Smooth muscle cell (in vitro differentiated cells): Measurements from ENCODE around the gene CA4. TPM values are rescaled to one million over a fixed set of nuclear protein-coding genes. Genes with fewer than 3 reads are reported as not detected.
"Not testable (repeated sequence)": the region's sequence is repeated elsewhere in the genome, so short reads cannot be mapped to it uniquely, and the experiment has no call there.

Source experiments
- DNase-seq: peaks from one replicate; lab custom pipeline; 2025; ENCODE audit not compliant: unreplicated experiment; lab: John Stamatoyannopoulos, UW
- H2AFZ ChIP-seq: fragments of 200-600 bp; sonication (generic); 2 replicates; pipeline ENCODE4 v1.6.0; 2016; ENCODE audit warnings: antibody characterized with exemption, low read depth, mild to moderate bottlenecking
- H3F3A ChIP-seq: fragments of 200-600 bp; sonication (generic); 2 replicates; pipeline ENCODE4 v1.6.0; 2017; ENCODE audit warnings: antibody characterized with exemption, low read depth
- H3K27ac ChIP-seq: fragments of 200-600 bp; sonication (generic); 2 replicates; pipeline ENCODE4 v1.5.1; 2016; ENCODE audit warnings: low read depth, mild to moderate bottlenecking
- H3K27me3 ChIP-seq: fragments of 200-600 bp; sonication (generic); 2 replicates; pipeline ENCODE4 v1.6.1; 2016; ENCODE audit warnings: low read depth, mild to moderate bottlenecking
- H3K36me3 ChIP-seq: fragments of 200-600 bp; sonication (generic); 2 replicates; pipeline ENCODE4 v1.5.1; 2016; ENCODE audit warnings: low read depth
- H3K4me1 ChIP-seq: fragments of 200-600 bp; sonication (generic); 2 replicates; pipeline ENCODE4 v1.5.1; 2016; ENCODE audit warnings: low read depth
- H3K4me2 ChIP-seq: fragments of 200-600 bp; sonication (generic); 2 replicates; pipeline ENCODE4 v1.6.0; 2016; ENCODE audit warnings: mild to moderate bottlenecking
- H3K4me3 ChIP-seq: fragments of 200-600 bp; sonication (generic); 2 replicates; pipeline ENCODE4 v1.5.1; 2016; ENCODE audit warnings: mild to moderate bottlenecking
- H3K79me2 ChIP-seq: fragments of 200-600 bp; sonication (generic); 2 replicates; pipeline ENCODE4 v1.6.0; 2016; ENCODE audit warnings: low read depth, mild to moderate bottlenecking
- H3K9ac ChIP-seq: fragments of 200-600 bp; sonication (generic); 2 replicates; pipeline ENCODE4 v1.6.0; 2016; ENCODE audit warnings: low read depth
- H3K9me3 ChIP-seq: fragments of 200-600 bp; sonication (generic); replicated peaks from 2 replicates; pipeline ENCODE4 v1.5.1; 2016; ENCODE audit warnings: low read depth
- H4K20me1 ChIP-seq: fragments of 200-600 bp; sonication (generic); 2 replicates; pipeline ENCODE4 v1.6.0; 2016; ENCODE audit warnings: low read depth
- WGBS: methylation state at CpG from one replicate; pipeline ENCODE4 v1.1.7; 2016; ENCODE audit warnings: low lambda C conversion rate; 5-methylcytosine and 5-hydroxymethylcytosine counted together
- polyA plus RNA-seq: library from polyadenylated mRNA; unstranded; fragments of >200 nt; fragmentation: Nextera tagmentation; extraction: Ambion mirVana; gene quantifications from 2 replicates; pipeline ENCODE4 v1.2.1, GENCODE V29; 2016
- total RNA-seq: library from RNA; depleted of rRNA; stranded (reverse); fragments of >200 nt; gene quantifications from 2 replicates; pipeline ENCODE4 v1.2.3, GENCODE V29; 2014
- TF ChIP-seq, protein P1 (sequence below): fragments of 200-600 bp; sonication (generic); IDR thresholded peaks from 2 replicates; pipeline ENCODE4 v1.5.1; 2017; ENCODE audit warnings: borderline replicate concordance, mild to moderate bottlenecking, antibody characterized with exemption; ENCODE audit not compliant: insufficient read depth, poor library complexity, severe bottlenecking

CA4 gene
- total and polyA plus RNA-seq, 2 experiments from 2014 or later, result 0.87 TPM; not detected in 1

GRCh38 chr17:60171753-60172079 lies 21.9 kb downstream of the CA4 start:
- TF ChIP-seq, protein P1, sequence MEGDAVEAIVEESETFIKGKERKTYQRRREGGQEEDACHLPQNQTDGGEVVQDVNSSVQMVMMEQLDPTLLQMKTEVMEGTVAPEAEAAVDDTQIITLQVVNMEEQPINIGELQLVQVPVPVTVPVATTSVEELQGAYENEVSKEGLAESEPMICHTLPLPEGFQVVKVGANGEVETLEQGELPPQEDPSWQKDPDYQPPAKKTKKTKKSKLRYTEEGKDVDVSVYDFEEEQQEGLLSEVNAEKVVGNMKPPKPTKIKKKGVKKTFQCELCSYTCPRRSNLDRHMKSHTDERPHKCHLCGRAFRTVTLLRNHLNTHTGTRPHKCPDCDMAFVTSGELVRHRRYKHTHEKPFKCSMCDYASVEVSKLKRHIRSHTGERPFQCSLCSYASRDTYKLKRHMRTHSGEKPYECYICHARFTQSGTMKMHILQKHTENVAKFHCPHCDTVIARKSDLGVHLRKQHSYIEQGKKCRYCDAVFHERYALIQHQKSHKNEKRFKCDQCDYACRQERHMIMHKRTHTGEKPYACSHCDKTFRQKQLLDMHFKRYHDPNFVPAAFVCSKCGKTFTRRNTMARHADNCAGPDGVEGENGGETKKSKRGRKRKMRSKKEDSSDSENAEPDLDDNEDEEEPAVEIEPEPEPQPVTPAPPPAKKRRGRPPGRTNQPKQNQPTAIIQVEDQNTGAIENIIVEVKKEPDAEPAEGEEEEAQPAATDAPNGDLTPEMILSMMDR, result no peak

DNA sequence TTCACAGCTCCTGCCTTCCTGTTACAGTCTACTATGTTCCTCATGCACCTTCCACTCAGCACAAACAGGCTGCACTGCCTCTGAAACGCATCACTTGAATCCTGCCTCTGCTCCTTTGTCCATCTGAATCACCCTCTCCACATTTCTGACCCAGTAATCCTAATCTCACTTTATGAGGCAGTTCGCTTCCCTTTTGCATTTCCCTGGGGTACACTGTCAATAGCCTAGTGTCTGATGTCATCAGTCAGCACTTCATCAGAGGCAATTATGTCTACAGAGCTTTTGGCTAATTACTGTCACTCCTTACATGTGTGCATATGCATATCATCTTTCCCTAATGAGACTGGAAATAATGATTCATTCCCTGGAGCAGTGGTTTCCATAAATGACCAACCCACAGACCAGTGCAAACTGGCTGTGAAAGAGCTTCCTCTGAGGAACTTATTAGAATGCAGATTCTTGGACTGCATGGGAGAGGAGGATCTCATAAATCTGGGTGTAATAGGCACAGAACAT lies 23.6 kb downstream of the CA4 start:
- Histone ChIP-seq H3K9ac (no peak overlapping the region), H3K4me3 (no peak overlapping the region), H3K36me3 (no peaks in the 10 kb centered on the region), H3K27me3 (no peaks in the 10 kb centered on the region), H3K9me3 (no peaks in the 10 kb centered on the region), H2AFZ (no peak overlapping the region), H4K20me1 (no peaks in the 10 kb centered on the region), H3K79me2 (no peaks in the 10 kb centered on the region), H3F3A (no peaks in the 10 kb centered on the region), H3K27ac (no peak overlapping the region), H3K4me1 (no peaks in the 10 kb centered on the region), H3K4me2 (no peak overlapping the region)
- TF ChIP-seq, protein P1, result no peak
- whole genome bisulfite sequencing, result 34% methylated on average over 2 of the region's 2 CpGs
- no peak for DNase-seq

More at GRCh38 chr17:60171753-60172079, 21.9 kb downstream of the CA4 start:
- no peak overlapping the region for H2AFZ ChIP-seq
- H3K4me2 ChIP-seq, result no peak overlapping the region
- no peaks in the 10 kb centered on the region for H3K79me2 ChIP-seq
- H3F3A ChIP-seq, result no peaks in the 10 kb centered on the region
- no peak for DNase-seq
- H4K20me1 ChIP-seq, result no peaks in the 10 kb centered on the region
- H3K27me3 ChIP-seq, result peaks cover 3% of the 10 kb centered on the region
- H3K9ac ChIP-seq, result no peak overlapping the region
- 97% methylated on average over 8 of the region's 8 CpGs for whole genome bisulfite sequencing
- no peak overlapping the region for H3K27ac ChIP-seq
- H3K9me3 ChIP-seq, result no peaks in the 10 kb centered on the region
- no peak overlapping the region for H3K4me3 ChIP-seq
- no peaks in the 10 kb centered on the region for H3K4me1 ChIP-seq
- no peaks in the 10 kb centered on the region for H3K36me3 ChIP-seq

- Histone ChIP-seq H3K9ac (no peak overlapping the region), H3K36me3 (no peaks in the 10 kb centered on the region), H3K4me1 (no peaks in the 10 kb centered on the region), H3K27me3 (no peaks in the 10 kb centered on the region), H3K9me3 (no peaks in the 10 kb centered on the region), H2AFZ (no peak overlapping the region), H3K4me2 (no peak overlapping the region), H3F3A (no peaks in the 10 kb centered on the region), H3K27ac (no peak overlapping the region), H4K20me1 (no peaks in the 10 kb centered on the region), H3K4me3 (no peak overlapping the region), H3K79me2 (no peaks in the 10 kb centered on the region)
- TF ChIP-seq, protein P1, result no peak
- 90% methylated on average over 3 of the region's 3 CpGs for WGBS
- DNase-seq, result no peak
Observed at GRCh38 chr17:60174035-60174434, 24.3 kb downstream of the CA4 start.

DNA sequence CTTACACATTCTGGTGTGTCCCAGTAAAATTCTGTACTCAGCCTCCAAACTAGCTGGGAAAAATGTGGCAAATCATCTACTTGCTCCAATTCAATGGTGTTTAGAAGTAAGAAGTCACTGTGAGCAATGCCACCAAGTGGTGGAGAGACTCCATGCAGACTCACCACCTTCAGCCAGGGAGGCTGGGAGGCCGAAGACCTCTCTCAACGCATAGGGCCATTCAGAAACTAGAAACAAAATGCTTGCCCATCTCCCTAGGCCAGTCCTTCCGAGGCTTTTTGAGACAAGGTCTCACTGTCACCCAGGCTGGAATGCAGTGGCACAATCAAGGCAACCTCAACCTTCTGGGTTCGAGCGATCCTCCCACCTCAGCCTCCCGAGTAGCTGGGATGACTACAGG lies 25.0 kb downstream of the CA4 start:
- not testable (repeated sequence) for H3K79me2 ChIP-seq, H3K9me3 ChIP-seq, H3K27me3 ChIP-seq, H3K27ac ChIP-seq, H4K20me1 ChIP-seq, H3K4me2 ChIP-seq, H3K9ac ChIP-seq, H3F3A ChIP-seq, H3K36me3 ChIP-seq, H3K4me1 ChIP-seq, DNase-seq, H3K4me3 ChIP-seq, H2AFZ ChIP-seq
- 92% methylated on average over 6 of the region's 6 CpGs for WGBS

DNA sequence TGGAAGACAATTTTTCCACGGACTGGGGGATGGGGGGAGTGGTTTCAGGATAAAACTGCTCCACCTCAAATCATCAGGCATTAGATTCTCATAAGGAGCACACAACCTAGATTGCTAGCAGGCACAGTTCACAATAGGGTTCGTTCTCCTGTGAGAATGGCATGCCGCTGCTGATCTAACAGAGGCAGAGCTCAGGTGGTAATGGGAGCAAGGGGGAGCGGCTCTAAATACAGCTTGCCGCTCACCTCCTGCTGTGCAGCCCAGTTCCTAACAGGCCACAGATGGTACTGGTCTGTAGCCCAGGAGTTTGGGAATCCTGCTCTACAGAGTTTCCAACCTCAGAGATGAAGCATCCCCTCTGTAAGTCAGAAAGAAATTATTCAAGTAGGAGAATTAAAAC lies 27.0 kb downstream of the CA4 start:
- H3K9ac ChIP-seq, H3K4me2 ChIP-seq, DNase-seq, H3K27ac ChIP-seq, H3K4me3 ChIP-seq, H2AFZ ChIP-seq, H3K79me2 ChIP-seq, H3K9me3 ChIP-seq, H3K4me1 ChIP-seq, H3F3A ChIP-seq, H3K27me3 ChIP-seq, H3K36me3 ChIP-seq, H4K20me1 ChIP-seq: not testable (repeated sequence)
- WGBS, result 89% methylated on average over 5 of the region's 5 CpGs

DNA sequence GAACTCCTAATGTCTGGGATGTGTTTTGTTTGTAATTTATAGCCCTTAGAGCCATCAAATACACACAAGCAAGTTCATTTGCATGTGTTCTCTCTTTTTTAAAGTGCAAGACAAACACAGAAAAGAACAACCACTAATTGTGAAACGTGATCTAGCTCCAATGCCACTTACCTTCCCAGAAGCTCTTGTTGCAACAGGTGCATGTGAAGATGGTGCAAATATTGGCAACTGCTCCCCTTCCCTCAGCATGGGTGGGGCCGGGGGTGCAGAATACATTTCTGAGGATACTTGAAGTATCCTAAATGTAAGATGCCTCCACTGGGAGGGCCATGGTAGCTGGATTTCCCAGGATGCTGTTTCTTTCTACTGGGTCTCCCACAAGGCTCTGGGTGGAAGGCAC lies 28.4 kb downstream of the CA4 start:
- H3K4me1 ChIP-seq, H3K4me2 ChIP-seq, H3K9ac ChIP-seq, H3K36me3 ChIP-seq, H2AFZ ChIP-seq, H3K4me3 ChIP-seq, H3K9me3 ChIP-seq, H4K20me1 ChIP-seq, H3K27me3 ChIP-seq, H3F3A ChIP-seq, DNase-seq, H3K27ac ChIP-seq, H3K79me2 ChIP-seq: not testable (repeated sequence)
- WGBS, result 98% methylated on average over 2 of the region's 2 CpGs
